ENCODE measurements around the gene VSIG10L2.

DNA sequence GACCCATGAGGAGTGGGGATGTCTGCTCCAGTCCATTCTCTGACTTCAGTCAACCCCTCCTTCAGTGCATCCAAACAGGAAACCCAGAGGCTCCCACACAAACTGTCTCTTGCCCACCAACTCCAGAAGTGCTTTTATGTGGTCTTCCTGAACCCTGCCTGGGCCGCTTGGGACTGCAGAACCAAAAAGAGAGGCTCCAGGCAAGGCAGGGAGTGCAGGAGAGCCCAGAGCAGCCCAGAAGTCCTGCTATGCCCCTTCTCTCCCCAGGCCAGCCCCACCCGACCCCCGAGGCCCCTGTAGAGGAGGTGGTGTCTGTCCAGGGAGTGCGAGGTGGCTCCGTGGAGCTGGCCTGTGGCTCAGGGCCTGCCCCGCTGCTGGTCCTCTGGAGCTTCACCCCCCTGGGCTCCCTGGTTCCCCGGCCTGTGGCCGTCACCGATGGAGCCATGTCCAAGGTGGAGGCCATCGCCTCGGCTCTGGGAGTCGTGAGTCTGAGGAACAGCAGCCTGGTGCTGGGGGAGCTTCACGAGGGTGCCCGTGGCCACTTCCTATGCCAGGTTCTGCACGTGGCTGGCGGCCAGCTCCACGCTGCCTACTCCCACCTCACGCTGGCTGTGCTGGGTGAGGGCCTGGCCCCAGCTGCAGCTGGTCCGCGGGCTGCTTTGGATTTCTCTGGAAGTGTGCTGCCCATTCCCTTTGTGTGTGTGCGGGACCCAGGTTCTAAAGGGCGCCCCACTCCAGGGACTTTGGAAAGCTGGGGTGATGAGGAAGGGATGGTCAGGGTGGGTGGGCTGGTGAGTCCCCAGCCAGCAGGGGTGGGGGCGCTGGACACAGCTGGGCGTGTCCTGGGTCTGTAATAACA is 1.8 kb downstream of the VSIG10L2 start:
- no peak for TF ChIP-seq FOXM1 (IDR thresholded peaks at IDR 0.05; ENCODE audit: borderline replicate concordance, low read depth)
- TF ChIP-seq TAF1 (IDR thresholded peaks at IDR 0.05; ENCODE audit: low read depth) = no peak
- TF ChIP-seq, protein P1, sequence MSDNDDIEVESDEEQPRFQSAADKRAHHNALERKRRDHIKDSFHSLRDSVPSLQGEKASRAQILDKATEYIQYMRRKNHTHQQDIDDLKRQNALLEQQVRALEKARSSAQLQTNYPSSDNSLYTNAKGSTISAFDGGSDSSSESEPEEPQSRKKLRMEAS (IDR thresholded peaks at IDR 0.05) = no peak
- no peak for TF ChIP-seq EP300 (IDR thresholded peaks at IDR 0.05; ENCODE audit: borderline replicate concordance)
- no peak for TF ChIP-seq CREB1 (IDR thresholded peaks at IDR 0.05; ENCODE audit: low read depth)
- no peak for TF ChIP-seq REST (IDR thresholded peaks at IDR 0.05; ENCODE audit: low read depth)
- TF ChIP-seq YY1 (IDR thresholded peaks at IDR 0.05; ENCODE audit: low read depth) = no peak
- TF ChIP-seq CEBPB (IDR thresholded peaks at IDR 0.05) = no peak
- TF ChIP-seq ZBTB7A (IDR thresholded peaks at IDR 0.05; ENCODE audit: low read depth) = no peak
- TF ChIP-seq RAD21 (IDR thresholded peaks at IDR 0.05; ENCODE audit: low read depth) = no peak
- no peak for TF ChIP-seq TCF12 (IDR thresholded peaks at IDR 0.05; ENCODE audit: low read depth)
